HEK293 (cell line): ENCODE data around the gene SH3BP4.

Experiments
- CTCF ChIP-seq: fragments of 450-650 bp; formaldehyde crosslinking; IDR thresholded peaks from 2 replicates; pipeline ENCODE4 v1.5.1; 2016; ENCODE audit warnings: missing biosample characterization, missing genetic modification characterization
- REST ChIP-seq: fragments of 450-650 bp; formaldehyde crosslinking; IDR thresholded peaks from 2 replicates; pipeline ENCODE4 v1.5.1; 2016; ENCODE audit warnings: missing biosample characterization, missing genetic modification characterization
- ZNF223 ChIP-seq: fragments of 450-650 bp; formaldehyde crosslinking; IDR thresholded peaks from 2 replicates; pipeline ENCODE4 v1.5.1; 2016; ENCODE audit warnings: missing biosample characterization, missing genetic modification characterization
- ZNF354C ChIP-seq: fragments of 450-650 bp; formaldehyde crosslinking; IDR thresholded peaks from 2 replicates; pipeline ENCODE4 v1.5.1; 2016; ENCODE audit warnings: missing biosample characterization, missing genetic modification characterization, low read depth, borderline replicate concordance
- ZNF362 ChIP-seq: fragments of 450-650 bp; formaldehyde crosslinking; IDR thresholded peaks from 2 replicates; pipeline ENCODE4 v1.5.1; 2016; ENCODE audit warnings: missing biosample characterization, missing genetic modification characterization
- ZNF639 ChIP-seq: fragments of 450-650 bp; formaldehyde crosslinking; IDR thresholded peaks from 2 replicates; pipeline ENCODE4 v1.5.1; 2016; ENCODE audit warnings: missing biosample characterization, missing genetic modification characterization

GRCh38 chr2:234977228-234977679 is 25.4 kb downstream of the SH3BP4 start:
- TF ChIP-seq CTCF (tag by site-specific recombination), result no peak
- TF ChIP-seq ZNF362 (tag by site-specific recombination), result no peak
- TF ChIP-seq ZNF354C (tag by site-specific recombination), result no peak
- no peak for TF ChIP-seq ZNF639 (tag by site-specific recombination)
- TF ChIP-seq ZNF223, result no peak
- TF ChIP-seq REST (tag by site-specific recombination), result no peak
